Kidney (tissue), 14 donors: ENCODE results near the gene IGLL1. TPM values are rescaled to one million over a fixed set of nuclear protein-coding genes. Genes with fewer than 3 reads are reported as not detected.

Experiments
- DNase-seq, 5 donors: peaks; one replicate each; pipeline ENCODE4 v3.0.0-alpha.2; 2013 to 2020
- FAIRE-seq: peaks from 2 replicates; lab custom pipeline; 2012; peaks lifted over from hg19 to GRCh38; lab: Jason Lieb, UNC
- H3K27ac ChIP-seq, 2 donors: one replicate each; pipeline ENCODE4 v1.7.0; 2013; ENCODE audit warnings: low read depth in 2 of 2, low read length in 2 of 2, inconsistent platforms in 1 of 2
- H3K27me3 ChIP-seq: one replicate; pipeline ENCODE4 v1.7.1; 2013; ENCODE audit warnings: low read length, inconsistent platforms; ENCODE audit not compliant: control insufficient read depth, insufficient read depth
- H3K36me3 ChIP-seq, 3 donors: one replicate each; pipeline versions ENCODE4 v1.7.0 to v1.7.1; 2013; ENCODE audit warnings: low read length in 3 of 3, control low read depth in 1 of 3, inconsistent platforms in 1 of 3; ENCODE audit not compliant: insufficient read depth in 3 of 3, control insufficient read depth in 2 of 3
- H3K4me1 ChIP-seq, 3 donors: one replicate each; pipeline versions ENCODE4 v1.7.0 to v1.7.1; 2013; ENCODE audit warnings: low read length in 3 of 3, inconsistent platforms in 1 of 3, low read depth in 1 of 3; ENCODE audit not compliant: control insufficient read depth in 2 of 3, insufficient read depth in 2 of 3
- H3K4me3 ChIP-seq, 3 donors: one replicate each; pipeline versions ENCODE4 v1.7.0 to v1.8.1; 2013; ENCODE audit warnings: low read length in 3 of 3, control low read depth in 1 of 3, inconsistent platforms in 1 of 3
- H3K9ac ChIP-seq, 3 donors: one replicate each; pipeline versions ENCODE4 v1.7.0 to v1.7.1; 2013; ENCODE audit warnings: low read length in 3 of 3, control low read depth in 1 of 3, inconsistent platforms in 1 of 3
- H3K9me3 ChIP-seq, 3 donors: one replicate each; pipeline versions ENCODE4 v1.7.0 to v1.7.1; 2013; ENCODE audit warnings: low read length in 3 of 3, control low read depth in 1 of 3, inconsistent platforms in 1 of 3; ENCODE audit not compliant: control insufficient read depth in 2 of 3, insufficient read depth in 1 of 3
- intact Hi-C: fragments of 100-400 bp; cut with DNase I; formaldehyde crosslinking; loops from one replicate; pipeline ENCODE4 v1.11.1; 2022
- polyA plus RNA-seq: library from polyadenylated mRNA; stranded (reverse); fragments of 350-450 nt; fragmentation: Illumina TruSeq; extraction: RNeasy Lipid Tissue Mini Kit (QIAGEN cat#74804); gene quantifications from one replicate; pipeline ENCODE4 v1.2.3, GENCODE V29; 2014; ENCODE audit warnings: low read depth, low replicate concordance; ENCODE audit not compliant: insufficient read depth
- total RNA-seq: library from RNA; stranded (reverse); fragmentation: NEBNext Ultra II Directional; extraction: Animal tissue kit (Norgen Biotek cat#: 25700); gene quantifications from one replicate; pipeline ENCODE4 v1.2.1, GENCODE V29; 2021
- TF ChIP-seq, protein P1 (sequence below): IDR thresholded peaks from 3 replicates; pipeline ENCODE4 v1.5.1; 2012; ENCODE audit warnings: mild to moderate bottlenecking, moderate library complexity, borderline replicate concordance; ENCODE audit not compliant: insufficient read depth; ENCODE audit errors: extremely low read depth
- donor health status: control.
- donor health status: control.
- donor health status: control.
- donor health status: control.
- donor health status: control.
- donor health status: DM: yes; HTN: yes; CAD: no.
- donor health status: Normal renal cell carcinoma (clear cell type).

The IGLL1 gene
- total and polyA plus RNA-seq, 2 donors from 2014 or later = not detected

DNA sequence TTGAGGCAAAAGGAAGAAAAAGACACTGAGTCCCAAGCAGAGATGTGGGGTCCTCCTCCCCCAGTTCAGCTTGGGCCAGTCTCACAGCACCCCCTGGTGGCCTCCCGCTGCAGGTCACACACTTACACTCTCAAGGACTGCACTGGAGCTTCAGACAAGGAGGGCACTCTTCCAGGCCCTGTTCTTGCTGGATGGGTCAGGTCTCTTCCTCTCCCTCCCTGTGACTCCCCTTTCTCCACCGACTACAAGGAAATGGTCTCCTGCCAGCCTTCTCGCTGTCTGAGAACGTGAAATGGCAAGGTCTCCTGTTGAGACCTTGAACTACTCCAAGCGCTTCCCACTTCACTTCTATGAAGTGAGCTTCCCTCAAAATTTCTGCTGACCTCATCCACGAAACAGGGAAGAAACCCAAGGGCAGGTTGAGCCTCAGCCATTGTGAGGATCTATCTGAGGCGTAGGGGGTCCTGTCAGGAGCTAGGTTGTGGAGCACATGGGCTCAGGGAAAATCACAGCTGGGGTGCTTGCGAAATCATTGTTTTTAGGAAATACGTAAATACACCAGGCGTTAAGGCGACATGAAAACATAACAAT, 11.2 kb upstream of the IGLL1 start:
- Histone ChIP-seq H3K27ac (no peak overlapping the region), H3K27me3 (no peaks in the 10 kb centered on the region), H3K4me1 (no peaks in the 10 kb centered on the region), H3K9me3 (no peaks in the 10 kb centered on the region), H3K9ac (no peak overlapping the region), H3K4me3 (no peak overlapping the region), H3K36me3 (no peaks in the 10 kb centered on the region)
- no peak for FAIRE-seq
- peak; percentile 77 to 87 (median 79) for DNase-seq
- intact Hi-C loops = no loop called here
- TF ChIP-seq, protein P1, sequence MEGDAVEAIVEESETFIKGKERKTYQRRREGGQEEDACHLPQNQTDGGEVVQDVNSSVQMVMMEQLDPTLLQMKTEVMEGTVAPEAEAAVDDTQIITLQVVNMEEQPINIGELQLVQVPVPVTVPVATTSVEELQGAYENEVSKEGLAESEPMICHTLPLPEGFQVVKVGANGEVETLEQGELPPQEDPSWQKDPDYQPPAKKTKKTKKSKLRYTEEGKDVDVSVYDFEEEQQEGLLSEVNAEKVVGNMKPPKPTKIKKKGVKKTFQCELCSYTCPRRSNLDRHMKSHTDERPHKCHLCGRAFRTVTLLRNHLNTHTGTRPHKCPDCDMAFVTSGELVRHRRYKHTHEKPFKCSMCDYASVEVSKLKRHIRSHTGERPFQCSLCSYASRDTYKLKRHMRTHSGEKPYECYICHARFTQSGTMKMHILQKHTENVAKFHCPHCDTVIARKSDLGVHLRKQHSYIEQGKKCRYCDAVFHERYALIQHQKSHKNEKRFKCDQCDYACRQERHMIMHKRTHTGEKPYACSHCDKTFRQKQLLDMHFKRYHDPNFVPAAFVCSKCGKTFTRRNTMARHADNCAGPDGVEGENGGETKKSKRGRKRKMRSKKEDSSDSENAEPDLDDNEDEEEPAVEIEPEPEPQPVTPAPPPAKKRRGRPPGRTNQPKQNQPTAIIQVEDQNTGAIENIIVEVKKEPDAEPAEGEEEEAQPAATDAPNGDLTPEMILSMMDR = peak; percentile 85

DNA sequence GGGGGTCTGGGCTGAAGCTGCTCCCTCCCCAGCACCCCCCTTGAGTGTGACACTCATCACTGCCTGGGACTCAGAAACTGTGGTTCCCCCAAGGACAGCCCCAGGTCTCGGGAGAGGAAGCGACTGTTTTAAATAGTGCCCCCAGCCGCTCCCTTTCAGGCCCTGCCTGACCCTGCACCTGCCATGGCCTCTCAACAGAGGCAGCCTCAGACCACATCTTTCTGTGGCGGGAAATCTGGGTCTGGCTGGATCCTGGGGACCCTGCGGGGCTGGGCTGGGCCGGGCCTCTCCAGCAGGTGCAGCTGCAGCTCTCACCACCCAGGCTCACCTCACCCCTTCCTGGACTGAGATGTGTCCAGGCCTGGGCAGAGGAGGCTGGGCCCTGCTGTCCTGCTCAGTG, 3.7 kb upstream of the IGLL1 start:
- Histone ChIP-seq H3K27ac (no peak overlapping the region), H3K9ac (no peak overlapping the region), H3K27me3 (no peaks in the 10 kb centered on the region), H3K9me3 (no peaks in the 10 kb centered on the region), H3K4me1 (no peaks in the 10 kb centered on the region), H3K36me3 (no peaks in the 10 kb centered on the region), H3K4me3 (no peak overlapping the region)
- FAIRE-seq = no peak
- intact Hi-C loops = no loop called here
- TF ChIP-seq, protein P1 = no peak
- DNase-seq = peak in 1 of 5 donors; percentile 35

DNA sequence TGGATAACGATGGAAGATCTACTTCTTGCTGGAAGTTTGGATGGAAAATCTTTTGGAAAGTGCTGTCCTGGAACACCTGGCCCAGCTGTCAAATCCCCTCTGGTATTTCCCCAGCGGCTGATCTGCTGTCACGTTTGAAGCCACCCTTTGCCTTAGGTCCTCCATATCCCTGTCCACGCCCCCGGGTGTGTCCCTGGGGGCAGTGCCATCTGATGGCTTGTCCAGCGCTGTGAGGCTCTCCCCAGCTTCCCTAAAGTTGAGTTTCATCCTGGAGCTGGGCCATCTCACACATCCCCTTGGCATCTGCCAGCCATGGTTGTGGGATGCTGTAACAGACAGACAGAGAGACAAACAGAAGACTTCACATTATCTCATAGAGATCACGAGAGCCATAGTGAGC, 3.1 kb upstream of the IGLL1 start:
- Histone ChIP-seq H3K36me3 (no peaks in the 10 kb centered on the region), H3K9me3 (no peaks in the 10 kb centered on the region), H3K9ac (no peak overlapping the region), H3K4me1 (no peaks in the 10 kb centered on the region), H3K4me3 (no peak overlapping the region), H3K27ac (no peak overlapping the region), H3K27me3 (no peaks in the 10 kb centered on the region)
- FAIRE-seq (no peak), DNase-seq (no peak)
- intact Hi-C loops = no loop called here
- TF ChIP-seq, protein P1 = no peak

DNA sequence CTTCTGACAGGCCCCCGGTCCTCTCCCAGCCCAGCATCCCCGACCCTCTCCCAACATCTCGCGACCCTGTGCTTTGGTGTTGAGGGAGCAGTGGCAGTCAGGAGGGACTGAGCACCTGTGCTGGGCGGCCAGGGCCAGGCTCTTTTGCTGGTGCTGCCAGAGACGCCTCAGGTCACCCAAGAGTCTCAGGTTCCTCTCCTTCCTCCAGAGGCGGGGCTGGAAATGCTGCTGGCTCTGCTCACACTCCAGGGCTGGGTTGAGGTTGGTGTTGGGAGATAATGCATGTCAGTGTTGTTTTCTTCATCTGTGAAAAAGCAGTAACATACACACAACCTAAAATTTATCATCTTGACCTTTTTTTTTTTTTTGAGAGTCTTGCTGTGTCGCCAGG, 1.2 kb upstream of the IGLL1 start:
- Histone ChIP-seq H3K4me1 (no peaks in the 10 kb centered on the region), H3K27me3 (no peaks in the 10 kb centered on the region), H3K36me3 (no peaks in the 10 kb centered on the region), H3K9me3 (no peaks in the 10 kb centered on the region), H3K9ac (no peak overlapping the region), H3K4me3 (no peak overlapping the region), H3K27ac (no peak overlapping the region)
- FAIRE-seq = no peak
- DNase-seq = no peak
- TF ChIP-seq, protein P1 = no peak
- intact Hi-C loops = no loop called here
